ENCODE data around the gene EMC7.
"Not testable (repeated sequence)": the region's sequence is repeated elsewhere in the genome, so short reads cannot be mapped to it uniquely, and the experiment has no call there.

The EMC7 gene

DNA sequence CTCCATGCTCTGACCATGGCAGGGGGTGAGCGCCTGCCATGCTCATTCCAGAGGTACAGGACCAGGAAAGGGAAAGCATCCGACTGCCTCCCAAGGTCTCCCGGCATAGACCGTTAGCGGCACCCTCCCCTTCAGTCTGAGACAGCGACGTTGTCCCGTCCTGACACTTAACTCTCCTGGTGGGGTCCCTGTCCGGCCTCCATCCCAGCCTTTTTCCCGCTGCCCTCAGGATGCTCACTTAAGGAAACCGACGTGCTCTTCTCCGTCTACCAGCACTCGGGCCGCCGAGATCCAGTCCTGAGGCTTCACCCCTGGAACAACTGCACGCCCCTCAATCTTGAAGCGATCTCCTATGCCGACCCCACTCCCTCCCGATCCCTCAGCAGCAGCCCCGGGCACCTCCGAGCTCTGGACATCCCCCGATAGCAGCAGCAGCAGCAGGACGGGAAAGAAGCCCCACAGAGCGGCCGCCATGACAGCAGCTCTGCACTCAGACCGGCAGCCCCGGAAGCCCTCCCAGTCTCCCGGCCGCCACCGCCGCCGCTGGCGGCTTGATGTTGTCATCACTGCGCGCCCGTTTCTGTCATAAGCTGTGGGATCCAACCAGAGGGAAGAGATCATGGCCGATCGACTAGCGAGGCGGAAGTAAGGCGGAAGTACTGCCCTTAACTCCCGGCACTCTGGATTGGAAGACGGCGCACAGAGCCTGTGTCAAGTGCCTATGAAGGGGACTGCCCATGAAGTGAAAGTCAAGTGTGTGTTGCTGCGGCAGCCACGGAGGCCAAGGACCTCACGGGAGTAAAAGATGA lies at the start of gene EMC7, which contains the start of gene PGBD4:
Gene EMC7, minus strand, starts transcription at position 497 of the 809 bp plus-strand sequence. Its CDS starts 23 bp downstream, at position 474.
Gene PGBD4, plus strand, starts transcription at position 718 of the 809 bp plus-strand sequence. CDS start 449 bp downstream, outside the sequence.
- peak; percentile 70 to 99 (median 96) for DNase-seq

GRCh38 chr15:34147371-34148140 lies 45.9 kb upstream of the EMC7 start:
- no peak for DNase-seq

- no peak for DNase-seq
Observed at GRCh38 chr15:34133511-34133910, 31.8 kb upstream of the EMC7 start.

DNA sequence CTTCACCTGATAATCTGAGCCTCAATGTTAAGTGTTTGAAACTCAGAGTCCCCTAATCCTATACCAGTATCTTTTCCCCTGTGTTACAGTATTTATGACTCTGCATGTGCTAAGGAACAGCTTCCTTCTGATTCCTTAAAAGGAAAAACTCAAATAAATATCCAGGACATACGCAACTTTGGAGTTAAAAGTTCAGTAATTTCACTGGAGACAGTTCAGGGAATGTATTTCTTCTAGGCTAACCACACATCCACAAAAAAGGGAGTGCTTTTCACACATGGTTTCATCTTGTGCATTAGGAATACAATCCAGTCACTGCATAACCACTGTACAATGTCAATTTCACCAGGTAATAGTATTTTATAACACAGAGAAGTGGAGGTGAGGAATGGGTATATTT lies 31.2 kb upstream of the EMC7 start:
- no peak for DNase-seq

GRCh38 chr15:34128898-34129297 lies 27.2 kb upstream of the EMC7 start:
- no peak for DNase-seq

DNA sequence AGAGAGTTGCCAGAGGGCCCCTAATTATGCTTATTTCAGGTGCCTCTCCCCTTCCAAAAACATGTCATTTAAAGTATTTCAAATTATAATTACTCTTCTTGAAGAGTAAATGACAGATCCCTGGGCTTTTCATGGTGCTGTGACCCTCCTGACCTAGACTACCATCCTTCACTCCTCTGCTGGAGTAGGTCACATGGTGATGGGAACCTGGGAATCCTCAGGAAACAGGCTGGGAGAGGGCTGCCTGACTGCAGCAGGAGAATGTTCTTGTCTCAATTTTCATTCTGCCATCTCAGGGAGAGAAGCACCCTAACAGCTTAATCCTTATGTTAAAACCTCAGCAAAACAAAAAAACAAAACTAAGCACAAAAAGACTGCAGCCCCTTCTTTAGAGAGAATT lies 24.9 kb upstream of the EMC7 start:
- DNase-seq = no peak

- DNase-seq = no peak
Observed at GRCh38 chr15:34125945-34126344, 24.3 kb upstream of the EMC7 start.

DNA sequence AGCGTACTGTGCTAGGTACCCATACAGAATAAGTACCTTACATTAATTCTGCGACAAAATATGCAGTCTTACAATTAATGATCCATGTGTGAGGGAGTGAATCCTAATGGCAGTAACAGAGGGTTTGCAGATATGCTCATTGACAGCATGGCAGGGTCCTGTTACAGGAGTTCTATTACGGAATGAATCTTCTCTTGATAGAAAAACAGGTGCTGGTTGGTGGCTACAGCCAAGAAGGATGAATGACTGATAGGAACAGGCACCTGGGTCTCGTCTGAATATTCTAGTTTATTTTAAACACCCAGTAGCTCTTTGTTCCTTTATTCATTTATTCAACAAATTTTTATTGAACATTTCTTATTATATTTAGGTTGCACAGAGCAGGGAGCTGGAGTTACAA lies 23.0 kb upstream of the EMC7 start:
- DNase-seq = no peak

GRCh38 chr15:34122771-34123183 lies 21.1 kb upstream of the EMC7 start:
- no peak for DNase-seq

- not testable (repeated sequence) for DNase-seq
Observed at GRCh38 chr15:34121786-34122185, 20.1 kb upstream of the EMC7 start.

- not testable (repeated sequence) for DNase-seq
Observed at GRCh38 chr15:34120420-34120819, 18.8 kb upstream of the EMC7 start.

- no peak for DNase-seq
Observed at GRCh38 chr15:34119291-34119690, 17.6 kb upstream of the EMC7 start.

DNA sequence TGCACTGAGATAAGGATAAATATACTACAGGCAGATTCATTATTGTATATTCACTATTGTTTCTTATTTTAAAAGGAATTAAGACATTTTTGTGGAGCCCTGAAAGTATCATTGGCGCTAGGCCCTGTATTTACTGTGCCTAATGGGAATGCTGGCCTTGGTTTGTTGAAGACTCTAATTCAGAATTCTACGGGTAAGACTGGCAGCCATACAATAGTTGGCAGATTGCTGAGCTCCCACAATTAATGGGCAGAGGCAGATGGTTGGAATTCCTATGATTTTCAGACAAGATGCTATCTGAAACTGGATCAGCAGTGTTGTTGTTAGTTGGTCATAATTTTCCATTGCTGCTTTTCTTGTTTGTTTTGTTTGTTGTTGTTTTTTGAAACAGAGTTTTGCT lies 15.0 kb upstream of the EMC7 start:
- peak in 1 of 56 donors; percentile 28 for DNase-seq

- DNase-seq = no peak
Observed at GRCh38 chr15:34114739-34115138, 13.1 kb upstream of the EMC7 start.

- no peak for DNase-seq
Observed at GRCh38 chr15:34114215-34114614, 12.6 kb upstream of the EMC7 start.

DNA sequence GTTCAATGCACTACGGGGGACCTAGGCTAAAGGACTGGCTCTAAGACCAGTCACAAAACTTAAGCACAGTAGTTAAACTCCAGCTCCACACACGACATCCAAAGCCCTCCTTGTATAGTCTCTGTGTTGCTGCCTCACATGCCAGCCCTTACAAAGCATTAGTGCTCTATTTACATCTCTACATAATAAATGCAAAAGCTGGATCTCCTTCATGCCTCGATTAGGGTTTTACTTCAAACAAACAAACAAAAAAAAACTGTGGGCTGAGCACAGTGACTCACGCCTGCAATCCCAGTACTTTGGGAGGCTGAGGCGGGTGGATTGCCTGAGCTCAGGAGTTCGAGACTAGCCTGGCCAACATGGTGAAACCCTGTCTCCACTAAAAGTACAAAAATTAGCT lies 9.8 kb upstream of the EMC7 start:
- no peak for DNase-seq

GRCh38 chr15:34109797-34110663 lies 8.4 kb upstream of the EMC7 start:
- DNase-seq = no peak

- no peak for DNase-seq
Observed at GRCh38 chr15:34107315-34107714, 5.7 kb upstream of the EMC7 start.

- DNase-seq = no peak
Observed at GRCh38 chr15:34106423-34106822, 4.8 kb upstream of the EMC7 start.

- no peak for DNase-seq
Observed at GRCh38 chr15:34102175-34102925, 688 bp upstream of the EMC7 start.

GRCh38 chr15:34099914-34100313 lies 1.7 kb downstream of the EMC7 start:
- no peak for DNase-seq
